IPS-18c (cell line): ENCODE measurements around the gene PPM1F.
A peak's percentile ranks its signal among the peaks of the same experiment; 100 is the strongest.
"Not testable (repeated sequence)": the region's sequence is repeated elsewhere in the genome, so short reads cannot be mapped to it uniquely, and the experiment has no call there.

Experiments
- H3K4me3 ChIP-seq: 2 replicates; pipeline ENCODE4 v1.7.0; 2013; ENCODE audit warnings: low read depth, mild to moderate bottlenecking, low read length, moderate library complexity; ENCODE audit not compliant: insufficient read depth
- H3K9me3 ChIP-seq: one replicate; pipeline ENCODE4 v1.6.1; 2013; ENCODE audit warnings: mild to moderate bottlenecking, low read length, moderate library complexity; ENCODE audit not compliant: control insufficient read depth, insufficient read depth

Gene PPM1F

GRCh38 chr22:21948390-21948789 lies 4.3 kb downstream of the PPM1F start:
- H3K4me3 ChIP-seq = no peak overlapping the region

DNA sequence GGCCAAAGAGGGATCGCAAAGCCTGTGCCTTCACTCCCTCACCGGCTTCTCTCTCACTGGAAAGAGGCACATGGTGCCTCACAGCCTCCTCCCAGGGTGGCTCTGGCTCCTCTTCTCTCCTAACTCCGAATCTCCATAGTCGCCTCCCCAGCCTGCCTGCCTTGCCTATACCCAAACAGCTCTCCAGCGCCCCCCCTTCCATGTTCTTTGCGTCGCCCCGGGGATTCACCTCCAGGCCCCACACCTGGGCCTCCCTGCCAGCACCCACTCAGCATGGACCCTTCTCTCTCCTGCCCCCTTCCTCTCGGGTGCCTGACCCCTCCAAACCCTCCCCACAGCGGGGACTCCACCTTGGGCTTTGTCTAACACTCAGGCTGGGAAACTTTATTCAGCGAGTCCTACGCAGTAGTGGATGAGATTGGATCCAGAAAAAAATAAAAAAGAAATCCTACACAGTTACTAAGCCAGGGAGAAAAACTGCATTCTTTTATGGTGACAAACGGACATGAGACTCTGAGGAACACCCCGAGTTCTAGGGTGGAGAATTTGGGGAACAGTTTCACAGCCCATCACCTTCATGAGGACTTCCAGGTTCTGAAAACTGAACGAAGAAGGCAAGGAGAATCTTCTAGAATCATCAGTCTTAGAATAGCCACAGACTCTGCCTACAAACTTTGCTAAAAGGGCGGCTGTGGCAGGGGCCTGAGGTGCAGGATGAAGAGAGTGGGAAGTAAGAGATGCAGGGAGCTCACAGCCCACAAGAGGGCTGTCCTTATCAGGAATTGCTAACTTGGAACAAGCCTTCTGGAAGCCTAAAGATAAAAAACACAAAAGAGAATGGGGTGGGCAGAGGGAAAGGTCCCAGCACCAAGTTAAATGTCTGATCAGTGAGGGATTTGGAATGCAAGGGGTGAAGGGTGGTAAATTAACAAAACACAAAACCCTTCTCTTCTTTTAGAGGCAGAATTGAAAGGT lies 5.3 kb downstream of the PPM1F start:
- Histone ChIP-seq H3K9me3 (no peaks in the 10 kb centered on the region), H3K4me3 (no peak overlapping the region; the same call in 1 of the 2 replicates)

More at GRCh38 chr22:21948390-21948789, 4.3 kb downstream of the PPM1F start:
- peaks cover 3% of the 10 kb centered on the region for H3K9me3 ChIP-seq

GRCh38 chr22:21946262-21946925 lies 6.3 kb downstream of the PPM1F start:
- H3K9me3 ChIP-seq = no peaks in the 10 kb centered on the region

GRCh38 chr22:21945453-21946261 lies 7.0 kb downstream of the PPM1F start:
- Histone ChIP-seq H3K9me3 (no peaks in the 10 kb centered on the region), H3K4me3 (no peak overlapping the region)

More at GRCh38 chr22:21946262-21946925, 6.3 kb downstream of the PPM1F start:
- H3K4me3 ChIP-seq = no peak overlapping the region; the same call in 1 of the 2 replicates

- H3K4me3 ChIP-seq = no peak overlapping the region
- no peaks in the 10 kb centered on the region for H3K9me3 ChIP-seq
These were observed 7.8 kb downstream of the PPM1F start for GRCh38 chr22:21944871-21945270.

- Histone ChIP-seq H3K9me3 (no peaks in the 10 kb centered on the region), H3K4me3 (no peak overlapping the region)
These were observed 8.8 kb downstream of the PPM1F start for GRCh38 chr22:21943571-21944448.

- Histone ChIP-seq H3K9me3 (no peaks in the 10 kb centered on the region), H3K4me3 (no peak overlapping the region)
These were observed 10.0 kb downstream of the PPM1F start for GRCh38 chr22:21942407-21943343.

DNA sequence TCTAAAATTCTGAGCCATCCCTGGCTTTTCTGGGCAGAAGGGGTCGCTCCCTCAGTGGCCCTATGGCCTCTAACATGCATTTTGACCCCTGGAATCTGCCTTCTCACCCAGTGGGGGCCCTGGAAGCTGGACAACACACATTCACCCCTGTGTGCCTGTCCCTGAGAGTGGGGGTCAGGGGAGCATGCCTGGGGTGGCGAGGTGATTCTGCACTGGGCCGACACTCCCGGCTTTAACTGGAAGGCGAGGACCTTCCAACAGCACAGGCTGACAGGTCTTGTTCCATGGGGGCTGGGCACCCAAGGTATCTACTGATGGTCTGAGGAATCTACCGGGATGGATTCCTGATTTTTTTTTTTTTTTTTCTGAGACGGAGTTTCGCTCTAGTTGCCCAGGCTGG lies 10.7 kb downstream of the PPM1F start:
- no peaks in the 10 kb centered on the region for H3K9me3 ChIP-seq
- no peak overlapping the region for H3K4me3 ChIP-seq

GRCh38 chr22:21940521-21940920 lies 12.1 kb downstream of the PPM1F start:
- H3K4me3 ChIP-seq = no peak overlapping the region
- H3K9me3 ChIP-seq = no peaks in the 10 kb centered on the region

- not testable (repeated sequence) for H3K4me3 ChIP-seq, H3K9me3 ChIP-seq
These were observed 12.7 kb downstream of the PPM1F start for GRCh38 chr22:21939935-21940334.

- Histone ChIP-seq H3K9me3 (no peaks in the 10 kb centered on the region), H3K4me3 (no peak overlapping the region)
These were observed 13.2 kb downstream of the PPM1F start for GRCh38 chr22:21939461-21939913.

DNA sequence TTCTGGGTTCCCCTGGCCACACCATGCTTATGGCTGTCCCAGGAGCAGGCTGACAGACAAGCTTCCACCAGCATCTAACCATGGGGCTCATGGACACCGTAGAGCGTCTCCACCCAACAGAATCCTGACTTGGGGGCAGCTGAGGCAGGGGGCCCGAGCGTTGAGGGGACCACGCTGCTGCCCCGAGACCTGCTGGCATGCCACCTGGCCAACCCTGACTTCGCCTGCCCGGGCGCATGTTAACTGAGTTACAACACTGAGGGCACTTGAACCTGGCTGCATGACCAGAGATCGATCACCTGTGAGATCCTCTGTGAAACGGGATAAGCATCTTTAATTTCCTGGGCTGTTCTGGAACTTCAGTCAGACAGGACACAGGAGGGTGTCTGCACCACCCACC lies 13.7 kb downstream of the PPM1F start:
- Histone ChIP-seq H3K9me3 (no peaks in the 10 kb centered on the region), H3K4me3 (no peak overlapping the region)

DNA sequence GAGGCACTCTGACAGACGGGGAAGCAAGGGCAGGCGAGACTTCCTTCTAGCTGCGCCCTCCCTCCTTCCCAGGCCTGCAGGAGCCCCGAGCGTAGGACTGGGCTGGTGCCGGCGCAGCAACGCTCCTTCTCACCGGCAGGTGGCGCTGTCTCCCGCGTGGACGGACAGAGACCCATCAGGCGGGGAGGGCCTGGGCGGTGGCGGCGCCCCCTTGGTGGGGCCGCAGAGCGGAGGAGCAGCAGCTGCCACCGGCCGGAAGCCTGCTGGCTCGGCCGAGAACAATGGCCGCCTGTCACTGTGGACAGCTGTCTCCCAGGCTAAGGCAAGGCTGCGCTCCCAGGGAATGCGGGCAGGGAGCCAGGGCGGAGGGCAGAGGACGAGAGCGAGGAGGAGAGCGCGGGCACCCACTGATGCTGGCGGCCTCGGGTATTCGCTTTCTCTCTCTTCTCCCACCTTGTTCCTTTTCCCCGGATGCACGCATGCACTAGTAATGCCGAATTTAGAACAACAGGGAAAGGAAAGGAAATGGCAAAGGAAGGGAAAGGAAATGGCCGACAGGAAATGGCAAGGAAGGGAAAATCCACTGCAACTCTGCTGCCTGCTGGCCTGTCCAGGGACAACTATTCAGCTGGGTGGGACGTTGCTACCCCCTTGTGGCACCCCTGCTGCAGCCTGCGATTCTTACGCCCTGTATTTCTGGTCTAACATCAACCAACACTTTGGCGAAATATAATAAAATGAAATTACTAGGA lies 14.4 kb downstream of the PPM1F start:
- H3K9me3 ChIP-seq = no peaks in the 10 kb centered on the region
- peak overlapping the region; percentile 71 for H3K4me3 ChIP-seq

DNA sequence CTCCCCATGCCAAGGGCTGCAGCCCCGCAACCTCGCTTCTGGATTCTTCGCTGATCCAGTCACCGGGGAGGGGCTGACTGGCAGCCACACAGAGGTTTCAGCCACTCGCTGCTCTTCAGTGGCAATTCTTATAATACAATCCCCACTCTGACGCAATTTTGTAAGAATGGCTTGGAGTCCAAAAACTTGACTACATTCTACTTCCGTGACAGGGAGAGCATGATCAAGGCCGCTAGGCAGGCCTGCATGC lies 14.9 kb downstream of the PPM1F start:
- no peaks in the 10 kb centered on the region for H3K9me3 ChIP-seq
- peak overlapping the region; percentile 20; the same call in 1 of the 2 replicates for H3K4me3 ChIP-seq
